ENCODE measurements around the gene GOLGA8H.
"Not testable (repeated sequence)": the region's sequence is repeated elsewhere in the genome, so short reads cannot be mapped to it uniquely, and the experiment has no call there.

GOLGA8H gene

GRCh38 chr15:30603796-30604195 is at the start of gene GOLGA8H:
Gene GOLGA8H, plus strand, starts transcription at chr15:30604028. Its CDS starts 98 bp downstream, at chr15:30604126.
- DNase-seq = not testable (repeated sequence)

- DNase-seq = not testable (repeated sequence)
Measured at GRCh38 chr15:30566949-30567348, 36.9 kb upstream of the GOLGA8H start.

- not testable (repeated sequence) for DNase-seq
Measured at GRCh38 chr15:30573012-30573491, 30.8 kb upstream of the GOLGA8H start.

- DNase-seq = not testable (repeated sequence)
Measured at GRCh38 chr15:30579394-30579970, 24.3 kb upstream of the GOLGA8H start.

- not testable (repeated sequence) for DNase-seq
Measured at GRCh38 chr15:30580716-30581115, 23.1 kb upstream of the GOLGA8H start.

GRCh38 chr15:30598953-30599352 is 4.9 kb upstream of the GOLGA8H start:
- DNase-seq = not testable (repeated sequence)

GRCh38 chr15:30612271-30612670 is 8.4 kb downstream of the GOLGA8H start:
- DNase-seq = not testable (repeated sequence)

- DNase-seq = not testable (repeated sequence)
Measured at GRCh38 chr15:30621342-30621741, 17.5 kb downstream of the GOLGA8H start.

GRCh38 chr15:30625436-30626193 is 21.8 kb downstream of the GOLGA8H start, which contains the start of gene ARHGAP11B:
Gene ARHGAP11B, plus strand, starts transcription at chr15:30626128.
- not testable (repeated sequence) for DNase-seq

GRCh38 chr15:30626194-30626565 is 22.4 kb downstream of the GOLGA8H start:
- DNase-seq = not testable (repeated sequence)

- DNase-seq = not testable (repeated sequence)
Measured at GRCh38 chr15:30626632-30627031, 22.8 kb downstream of the GOLGA8H start.

- no peak for DNase-seq
Measured at GRCh38 chr15:30650012-30650929, 46.4 kb downstream of the GOLGA8H start.

- DNase-seq = not testable (repeated sequence)
Measured at GRCh38 chr15:30661154-30661553, 57.3 kb downstream of the GOLGA8H start.
